ENCODE results near the gene CDK5RAP2. TPM values are rescaled to one million over a fixed set of nuclear protein-coding genes. Genes with fewer than 3 reads are reported as not detected.
"Not testable (repeated sequence)": the region's sequence is repeated elsewhere in the genome, so short reads cannot be mapped to it uniquely, and the experiment has no call there.

The CDK5RAP2 gene
- total RNA-seq, 1 experiment from 2014 or later, result 56.4 TPM

DNA sequence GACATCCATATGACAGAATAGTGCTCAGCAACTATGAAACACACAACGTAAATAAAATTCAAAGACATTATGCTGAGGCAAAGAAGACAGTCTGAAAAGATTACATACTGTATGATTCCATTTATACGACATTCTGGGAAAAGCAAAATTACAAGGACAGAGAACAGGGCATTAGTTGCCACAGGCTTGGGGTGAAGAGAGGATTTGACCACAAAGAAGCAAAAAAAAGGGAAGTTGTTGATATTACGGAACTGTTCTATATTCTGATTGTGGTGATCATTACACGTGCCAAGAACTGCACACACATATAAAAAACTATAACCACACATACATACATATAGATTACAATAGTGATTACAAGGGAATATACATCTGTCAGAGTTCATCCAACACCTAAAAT lies 24.1 kb downstream of the CDK5RAP2 start:
- DNase-seq, result no peak
- Mint-ChIP-seq H3K27me3 (ENCODE audit: low read depth) (no peaks in the 10 kb centered on the region), H3K4me3 (no peak overlapping the region), H3K4me1 (no peaks in the 10 kb centered on the region), H3K9me3 (no peaks in the 10 kb centered on the region), H3K27ac (no peak overlapping the region), H3K36me3 (ENCODE audit: insufficient read depth in 1 of 3, low read depth in 3 of 3) (peaks cover 5 to 33% (median 19%) of the 10 kb centered on the region in 3 experiments; a peak in 6 of 7 replicates)
- no peak overlapping the region for H3K56ac ChIP-seq (ENCODE audit: insufficient read length, low read depth, low read length)
- no peak overlapping the region for H2BK12ac ChIP-seq (ENCODE audit: insufficient read length, low read depth, low read length)
- no peaks in the 10 kb centered on the region for H3K27me3 ChIP-seq (ENCODE audit: insufficient read depth, low read length)
- H3K9me3 ChIP-seq (ENCODE audit: control insufficient read depth, low read depth, low read length), result no peaks in the 10 kb centered on the region
- H3K27ac ChIP-seq (ENCODE audit: insufficient read length, low read depth, low read length), result no peak overlapping the region
- no peak overlapping the region for H3K9ac ChIP-seq (ENCODE audit: extremely low read depth, insufficient read length, low read length)
- H3K79me1 ChIP-seq (ENCODE audit: insufficient read depth, low read depth, low read length, poor library complexity, severe bottlenecking), result peaks cover 6% of the 10 kb centered on the region
- H4K5ac ChIP-seq (ENCODE audit: insufficient read length, low read depth, low read length), result no peak overlapping the region
- TF ChIP-seq, protein P1, sequence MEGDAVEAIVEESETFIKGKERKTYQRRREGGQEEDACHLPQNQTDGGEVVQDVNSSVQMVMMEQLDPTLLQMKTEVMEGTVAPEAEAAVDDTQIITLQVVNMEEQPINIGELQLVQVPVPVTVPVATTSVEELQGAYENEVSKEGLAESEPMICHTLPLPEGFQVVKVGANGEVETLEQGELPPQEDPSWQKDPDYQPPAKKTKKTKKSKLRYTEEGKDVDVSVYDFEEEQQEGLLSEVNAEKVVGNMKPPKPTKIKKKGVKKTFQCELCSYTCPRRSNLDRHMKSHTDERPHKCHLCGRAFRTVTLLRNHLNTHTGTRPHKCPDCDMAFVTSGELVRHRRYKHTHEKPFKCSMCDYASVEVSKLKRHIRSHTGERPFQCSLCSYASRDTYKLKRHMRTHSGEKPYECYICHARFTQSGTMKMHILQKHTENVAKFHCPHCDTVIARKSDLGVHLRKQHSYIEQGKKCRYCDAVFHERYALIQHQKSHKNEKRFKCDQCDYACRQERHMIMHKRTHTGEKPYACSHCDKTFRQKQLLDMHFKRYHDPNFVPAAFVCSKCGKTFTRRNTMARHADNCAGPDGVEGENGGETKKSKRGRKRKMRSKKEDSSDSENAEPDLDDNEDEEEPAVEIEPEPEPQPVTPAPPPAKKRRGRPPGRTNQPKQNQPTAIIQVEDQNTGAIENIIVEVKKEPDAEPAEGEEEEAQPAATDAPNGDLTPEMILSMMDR (conservative IDR thresholded peaks at IDR 0.05), result no peak
- no peaks in the 10 kb centered on the region for H4K20me1 ChIP-seq (ENCODE audit: control insufficient read depth, insufficient read depth, insufficient read length)
- H3K4me1 ChIP-seq (ENCODE audit: insufficient read depth, low read length), result no peaks in the 10 kb centered on the region
- no peak overlapping the region for H3K23ac ChIP-seq (ENCODE audit: insufficient read length, low read depth, low read length)
- no peak overlapping the region for H2BK20ac ChIP-seq (ENCODE audit: low read depth, low read length, poor library complexity, severe bottlenecking)
- no peak overlapping the region for H3K18ac ChIP-seq (ENCODE audit: insufficient read length, low read depth, low read length)
- H3K4ac ChIP-seq (ENCODE audit: low read depth, low read length), result no peak overlapping the region
- H4K8ac ChIP-seq (replicated peaks; ENCODE audit: insufficient read length, low read depth, low read length), result no peak overlapping the region
- no peak overlapping the region for H4K91ac ChIP-seq (ENCODE audit: insufficient read length, low read depth, low read length)
- no peak overlapping the region for H3K4me2 ChIP-seq (ENCODE audit: insufficient read depth, insufficient read length, low read length)
- H2BK5ac ChIP-seq (ENCODE audit: insufficient read length, low read length), result no peak overlapping the region
- H3K79me2 ChIP-seq (ENCODE audit: insufficient read depth, low read length), result no peaks in the 10 kb centered on the region; the same call in 1 of the 2 replicates
- no peak overlapping the region for H2AFZ ChIP-seq (ENCODE audit: low read length)
- no peaks in the 10 kb centered on the region for H3K23me2 ChIP-seq (ENCODE audit: insufficient read length, low read depth, low read length, poor library complexity, severe bottlenecking)
- H2AK5ac ChIP-seq (ENCODE audit: insufficient read length, low read length), result no peak overlapping the region
- no peak overlapping the region for H2BK15ac ChIP-seq (ENCODE audit: low read depth, low read length)
- H3K14ac ChIP-seq (ENCODE audit: insufficient read depth, low read length), result no peak overlapping the region
- no peak overlapping the region for H2BK120ac ChIP-seq (ENCODE audit: low read depth, low read length, poor library complexity, severe bottlenecking)
- H3T11ph ChIP-seq (ENCODE audit: low read length), result no peak overlapping the region
- no CpG with 5 or more reads among the region's 4 CpGs for WGBS (ENCODE audit: extremely low coverage, insufficient read length, low lambda C conversion rate)

- H3K79me1 ChIP-seq (ENCODE audit: insufficient read depth, low read depth, low read length, poor library complexity, severe bottlenecking); H4K91ac ChIP-seq (ENCODE audit: insufficient read length, low read depth, low read length); H3K27ac ChIP-seq (ENCODE audit: insufficient read length, low read depth, low read length); H3K27me3 ChIP-seq (ENCODE audit: insufficient read depth, low read length); H3K9me3 ChIP-seq (ENCODE audit: control insufficient read depth, low read depth, low read length); H3K4me2 ChIP-seq (ENCODE audit: insufficient read depth, insufficient read length, low read length); H3K9me3 Mint-ChIP-seq; H3K4me1 Mint-ChIP-seq; H2AFZ ChIP-seq (ENCODE audit: low read length); H2BK12ac ChIP-seq (ENCODE audit: insufficient read length, low read depth, low read length); H3K18ac ChIP-seq (ENCODE audit: insufficient read length, low read depth, low read length); H3K4me3 Mint-ChIP-seq; H3K79me2 ChIP-seq (ENCODE audit: insufficient read depth, low read length); H3K56ac ChIP-seq (ENCODE audit: insufficient read length, low read depth, low read length); H4K8ac ChIP-seq (replicated peaks; ENCODE audit: insufficient read length, low read depth, low read length); H4K20me1 ChIP-seq (ENCODE audit: control insufficient read depth, insufficient read depth, insufficient read length); DNase-seq; H3T11ph ChIP-seq (ENCODE audit: low read length); H3K23me2 ChIP-seq (ENCODE audit: insufficient read length, low read depth, low read length, poor library complexity, severe bottlenecking); H2BK120ac ChIP-seq (ENCODE audit: low read depth, low read length, poor library complexity, severe bottlenecking); H2BK20ac ChIP-seq (ENCODE audit: low read depth, low read length, poor library complexity, severe bottlenecking); H3K9ac ChIP-seq (ENCODE audit: extremely low read depth, insufficient read length, low read length); H3K14ac ChIP-seq (ENCODE audit: insufficient read depth, low read length); H3K27ac Mint-ChIP-seq; H3K4ac ChIP-seq (ENCODE audit: low read depth, low read length); H3K27me3 Mint-ChIP-seq (ENCODE audit: low read depth); H3K23ac ChIP-seq (ENCODE audit: insufficient read length, low read depth, low read length); H2BK15ac ChIP-seq (ENCODE audit: low read depth, low read length); H4K5ac ChIP-seq (ENCODE audit: insufficient read length, low read depth, low read length); H2AK5ac ChIP-seq (ENCODE audit: insufficient read length, low read length); H2BK5ac ChIP-seq (ENCODE audit: insufficient read length, low read length); H3K4me1 ChIP-seq (ENCODE audit: insufficient read depth, low read length): not testable (repeated sequence)
- WGBS (ENCODE audit: extremely low coverage, insufficient read length, low lambda C conversion rate), result no CpG with 5 or more reads among the region's 7 CpGs
- peaks cover 4 to 43% (median 39%) of the 10 kb centered on the region in 3 experiments; a peak in 6 of 7 replicates for H3K36me3 Mint-ChIP-seq (ENCODE audit: insufficient read depth in 1 of 3, low read depth in 3 of 3)
Observed at GRCh38 chr9:120552210-120552704, 27.7 kb downstream of the CDK5RAP2 start.

Measured in H9 (cell line).